SH-SY5Y (cell line): ENCODE results near the gene SAPCD1.

ENCODE experiments used
- GATA2 ChIP-seq: IDR thresholded peaks from 2 replicates; pipeline ENCODE4 v1.6.1; 2011; ENCODE audit warnings: mild to moderate bottlenecking, low read depth, low read length
- GATA3 ChIP-seq: IDR thresholded peaks from 2 replicates; pipeline ENCODE4 v1.6.1; 2011; ENCODE audit warnings: low read depth, mild to moderate bottlenecking, low read length, moderate library complexity

DNA sequence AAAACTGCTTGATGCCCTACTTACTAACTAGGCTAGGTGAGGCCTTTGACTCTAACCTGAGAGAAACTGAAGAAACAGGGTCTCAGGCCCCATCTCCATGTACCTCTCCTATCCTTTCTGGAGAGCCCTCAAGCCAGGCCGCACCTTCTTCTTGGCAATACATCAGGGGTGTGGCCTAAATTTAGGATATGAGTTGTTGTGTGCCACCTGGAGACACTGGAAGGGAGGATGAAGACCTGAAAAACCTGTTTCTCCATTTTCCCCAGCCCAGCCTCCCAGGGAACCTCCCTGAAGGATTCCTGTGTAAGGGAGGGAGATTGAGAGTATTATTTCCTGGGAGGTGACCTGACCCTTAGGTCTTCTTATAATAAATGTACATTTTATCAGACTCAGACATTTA, 44.2 kb upstream of the SAPCD1 start:
- TF ChIP-seq GATA2 (no peak), GATA3 (no peak)
